HepG2 (cell line): Measurements from ENCODE around the gene MPC1. TPM values are rescaled to one million over a fixed set of nuclear protein-coding genes. Genes with fewer than 3 reads are reported as not detected.
A peak's percentile ranks its signal among the peaks of the same experiment; 100 is the strongest.

Experiments
- ATAD3A ChIP-seq: sonication (generic); formaldehyde crosslinking; IDR thresholded peaks from 2 replicates; pipeline ENCODE4 v1.4.0; 2020; ENCODE audit warnings: missing genetic modification reagents
- HIC2 ChIP-seq: sonication (generic); formaldehyde crosslinking; IDR thresholded peaks from 2 replicates; pipeline ENCODE4 v1.9.0; 2022; ENCODE audit warnings: low read depth, missing genetic modification reagents
- IRX3 ChIP-seq: sonication (generic); formaldehyde crosslinking; IDR thresholded peaks from 2 replicates; pipeline ENCODE4 v1.8.1; 2023; ENCODE audit warnings: mild to moderate bottlenecking, low read depth, missing genetic modification reagents, borderline replicate concordance
- KAT7 ChIP-seq: IDR thresholded peaks from 2 replicates; pipeline ENCODE4 v1.6.1; 2018; ENCODE audit warnings: borderline replicate concordance, missing compliant biosample characterization
- MAZ ChIP-seq, 2 experiments: sonication (generic) in 1 of 2; formaldehyde crosslinking in 1 of 2; IDR thresholded peaks; 2 replicates each; pipeline versions ENCODE4 v1.5.0 to v1.6.1; 2012 to 2020; ENCODE audit warnings: low read depth in 2 of 2, mild to moderate bottlenecking in 2 of 2, borderline replicate concordance in 1 of 2, improper control_type of control experiment in 1 of 2, low read length in 1 of 2, missing genetic modification reagents in 1 of 2, moderate library complexity in 1 of 2
- NCOA5 ChIP-seq: sonication (generic); formaldehyde crosslinking; IDR thresholded peaks from 2 replicates; pipeline ENCODE4 v1.4.0; 2020; ENCODE audit warnings: missing genetic modification reagents
- NFIC ChIP-seq: IDR thresholded peaks from 2 replicates; pipeline ENCODE4 v1.6.1; 2012; ENCODE audit warnings: mild to moderate bottlenecking, low read length, inconsistent platforms
- NR0B2 ChIP-seq: sonication (generic); formaldehyde crosslinking; IDR thresholded peaks from 2 replicates; pipeline ENCODE4 v1.4.0; 2020; ENCODE audit warnings: mild to moderate bottlenecking, missing genetic modification reagents
- POGZ ChIP-seq: sonication (generic); formaldehyde crosslinking; IDR thresholded peaks from 2 replicates; pipeline ENCODE4 v1.4.0; 2020; ENCODE audit warnings: mild to moderate bottlenecking, missing genetic modification reagents
- RBM39 ChIP-seq: fragments of 200-400 bp; formaldehyde crosslinking; IDR thresholded peaks from one replicate; pipeline ENCODE4 v1.6.1; 2018; ENCODE audit warnings: antibody characterized with exemption, mild to moderate bottlenecking, low read depth, low read length; ENCODE audit not compliant: poor library complexity, severe bottlenecking
- SOX5 ChIP-seq: IDR thresholded peaks from 2 replicates; pipeline ENCODE4 v1.6.1; 2016; ENCODE audit warnings: borderline replicate concordance
- SP140L ChIP-seq: sonication (generic); formaldehyde crosslinking; IDR thresholded peaks from 2 replicates; pipeline ENCODE4 v1.4.0; 2020; ENCODE audit warnings: missing genetic modification reagents, borderline replicate concordance
- TBL1XR1 ChIP-seq: fragments of 150-350 bp; IDR thresholded peaks from 2 replicates; pipeline ENCODE4 v1.6.1; 2014; ENCODE audit warnings: borderline replicate concordance, low read length; ENCODE audit not compliant: partially characterized antibody
- TCF12 ChIP-seq, 2 experiments: fragments of 450-650 bp in 1 of 2; sonication (generic) in 1 of 2; formaldehyde crosslinking in 1 of 2; IDR thresholded peaks; 2 replicates each; pipeline versions ENCODE4 v1.6.1 to v1.8.0; 2017 to 2022; ENCODE audit warnings: antibody characterized with exemption in 1 of 2, mild to moderate bottlenecking in 1 of 2, missing genetic modification reagents in 1 of 2, moderate library complexity in 1 of 2
- ZMYM2 ChIP-seq: sonication (generic); formaldehyde crosslinking; IDR thresholded peaks from 2 replicates; pipeline ENCODE4 v1.8.0; 2022; ENCODE audit warnings: mild to moderate bottlenecking, missing genetic modification reagents
- ZMYM3 ChIP-seq: sonication (generic); formaldehyde crosslinking; IDR thresholded peaks from 2 replicates; pipeline ENCODE4 v1.5.1; 2020; ENCODE audit warnings: mild to moderate bottlenecking, missing genetic modification reagents
- ZNF503 ChIP-seq: sonication (generic); formaldehyde crosslinking; IDR thresholded peaks from 2 replicates; pipeline ENCODE4 v1.4.0; 2020; ENCODE audit warnings: missing genetic modification reagents
- ZNF546 ChIP-seq: sonication (generic); formaldehyde crosslinking; conservative IDR thresholded peaks from 2 replicates; pipeline ENCODE4 v1.8.1; 2023; ENCODE audit warnings: mild to moderate bottlenecking, missing genetic modification reagents
- ZNF563 ChIP-seq: sonication (generic); formaldehyde crosslinking; IDR thresholded peaks from 2 replicates; pipeline ENCODE4 v1.8.0; 2022; ENCODE audit warnings: mild to moderate bottlenecking, moderate library complexity, missing genetic modification reagents
- ZNF784 ChIP-seq: sonication (generic); formaldehyde crosslinking; IDR thresholded peaks from 2 replicates; pipeline ENCODE4 v1.5.1; 2020; ENCODE audit warnings: missing genetic modification reagents, mild to moderate bottlenecking, borderline replicate concordance
- polyA plus RNA-seq, 8 experiments: library from polyadenylated mRNA; depleted of rRNA in 3 of 8; stranded (reverse) in 7 of 8; unstranded in 1 of 8; fragments of >200 nt; fragmentation: Illumina TruSeq in 4 of 8; extraction: Trizol in 4 of 8; gene quantifications; 2 replicates each; pipeline versions ENCODE4 v1.2.1 to v1.2.3, GENCODE V29; 2011 to 2016; ENCODE audit warnings: low read depth in 4 of 8, missing spikeins in 1 of 8, mixed read lengths in 1 of 8; ENCODE audit not compliant: insufficient read depth in 1 of 8
- total RNA-seq, 5 experiments: library from RNA; depleted of rRNA; stranded (reverse); fragments of >200 nt; fragmentation: Illumina TruSeq; extraction: Trizol; gene quantifications; 2 replicates each; pipeline ENCODE4 v1.2.3, GENCODE V29; 2016; ENCODE audit warnings: low read depth in 1 of 5

Gene MPC1
- total and polyA plus RNA-seq, 2 of the 13 experiments (the other 11 are each of a cell fraction or from before 2014, with no cell fraction given), result 189 to 214 TPM

GRCh38 chr6:166351715-166352285 lies 30.9 kb downstream of the MPC1 start (continued):
- TF ChIP-seq NFIC (peak; percentile 77; the same call in 1 of the 2 replicates), ZMYM2 (CRISPR knock-in tag) (no peak), SP140L (no peak), ATAD3A (CRISPR knock-in tag) (no peak), HIC2 (CRISPR knock-in tag) (no peak), ZNF784 (CRISPR knock-in tag) (no peak), ZNF546 (CRISPR knock-in tag) (no peak), KAT7 (CRISPR knock-in tag) (no peak), TBL1XR1 (no peak), MAZ (IDR thresholded peaks at IDR 0.05; ENCODE audit: borderline replicate concordance, low read depth, low read length) (no peak), MAZ (CRISPR knock-in tag; IDR thresholded peaks at IDR 0.05; ENCODE audit: low read depth) (no peak), POGZ (CRISPR knock-in tag) (peak; percentile 78), ZNF503 (peak; percentile 61; the same call in 1 of the 2 replicates), RBM39 (no peak), IRX3 (CRISPR knock-in tag) (no peak), SOX5 (peak; percentile 40; the same call in 1 of the 2 replicates), ZNF563 (no peak), NCOA5 (no peak), NR0B2 (CRISPR knock-in tag) (no peak), ZMYM3 (CRISPR knock-in tag) (no peak), TCF12 (IDR thresholded peaks at IDR 0.05) (no peak), TCF12 (CRISPR knock-in tag; IDR thresholded peaks at IDR 0.05) (no peak)
